ENCODE measurements around the gene UNC93B1. TPM values are rescaled to one million over a fixed set of nuclear protein-coding genes. Genes with fewer than 3 reads are reported as not detected.

Gene UNC93B1
- total RNA-seq, 1 donor from 2014 or later: 9.9 TPM

GRCh38 chr11:68040101-68040956 is 36.4 kb upstream of the UNC93B1 start:
- DNase-seq (ENCODE audit: low spot score): peak; percentile 92

GRCh38 chr11:68039526-68040086 is 35.7 kb upstream of the UNC93B1 start:
- no peak for DNase-seq (ENCODE audit: low spot score)

GRCh38 chr11:68038718-68039525 is 35.0 kb upstream of the UNC93B1 start, which contains the start of gene TCIRG1:
TSS of gene TCIRG1 (plus strand) at chr11:68039025. CDS start at chr11:68041272, 2,247 bp downstream.
- peak; percentile 94 for DNase-seq (ENCODE audit: low spot score)

GRCh38 chr11:68038226-68038717 is 34.4 kb upstream of the UNC93B1 start:
- no peak for DNase-seq (ENCODE audit: low spot score)

GRCh38 chr11:68037411-68038225 is 33.7 kb upstream of the UNC93B1 start:
- no peak for DNase-seq (ENCODE audit: low spot score)

- no peak for DNase-seq (ENCODE audit: low spot score)
These were observed 32.9 kb upstream of the UNC93B1 start for GRCh38 chr11:68036717-68037239.

- DNase-seq (ENCODE audit: low spot score): no peak
These were observed 32.3 kb upstream of the UNC93B1 start for GRCh38 chr11:68036141-68036716.

GRCh38 chr11:68035266-68035876 is 31.5 kb upstream of the UNC93B1 start:
- no peak for DNase-seq (ENCODE audit: low spot score)

GRCh38 chr11:68033708-68034045 is 29.8 kb upstream of the UNC93B1 start:
- DNase-seq (ENCODE audit: low spot score): no peak

GRCh38 chr11:68032997-68033707 is 29.3 kb upstream of the UNC93B1 start:
- no peak for DNase-seq (ENCODE audit: low spot score)

- DNase-seq (ENCODE audit: low spot score): no peak
These were observed 28.1 kb upstream of the UNC93B1 start for GRCh38 chr11:68032003-68032402.

- no peak for DNase-seq (ENCODE audit: low spot score)
These were observed 27.2 kb upstream of the UNC93B1 start for GRCh38 chr11:68031144-68031464.

- DNase-seq (ENCODE audit: low spot score): peak; percentile 100
These were observed 26.6 kb upstream of the UNC93B1 start, which contains the start of gene NDUFS8 for GRCh38 chr11:68030318-68031143. TSS of gene NDUFS8 (plus strand) at chr11:68030681. CDS start at chr11:68032152, 1,471 bp downstream.

GRCh38 chr11:68028802-68029545 is 25.1 kb upstream of the UNC93B1 start:
- no peak for DNase-seq (ENCODE audit: low spot score)

GRCh38 chr11:68027667-68028066 is 23.8 kb upstream of the UNC93B1 start:
- no peak for DNase-seq (ENCODE audit: low spot score)

GRCh38 chr11:68026391-68027105 is 22.7 kb upstream of the UNC93B1 start:
- no peak for DNase-seq (ENCODE audit: low spot score)

GRCh38 chr11:68025047-68025446 is 21.1 kb upstream of the UNC93B1 start:
- DNase-seq (ENCODE audit: low spot score): no peak
